Loucy (cell line): ENCODE measurements around the gene KIR3DL3.

ENCODE experiments used
- EZH2phosphoT487 ChIP-seq: fragments of 200-600 bp; IDR thresholded peaks from 2 replicates; pipeline ENCODE4 v1.6.1; 2018; ENCODE audit warnings: antibody characterized with exemption, mild to moderate bottlenecking, moderate library complexity, borderline replicate concordance
- TF ChIP-seq, protein P1 (sequence below): fragments of 200-600 bp; sonication (generic); conservative IDR thresholded peaks from 2 replicates; pipeline ENCODE4 v1.5.1; 2014; ENCODE audit warnings: mild to moderate bottlenecking, antibody characterized with exemption, low read length

DNA sequence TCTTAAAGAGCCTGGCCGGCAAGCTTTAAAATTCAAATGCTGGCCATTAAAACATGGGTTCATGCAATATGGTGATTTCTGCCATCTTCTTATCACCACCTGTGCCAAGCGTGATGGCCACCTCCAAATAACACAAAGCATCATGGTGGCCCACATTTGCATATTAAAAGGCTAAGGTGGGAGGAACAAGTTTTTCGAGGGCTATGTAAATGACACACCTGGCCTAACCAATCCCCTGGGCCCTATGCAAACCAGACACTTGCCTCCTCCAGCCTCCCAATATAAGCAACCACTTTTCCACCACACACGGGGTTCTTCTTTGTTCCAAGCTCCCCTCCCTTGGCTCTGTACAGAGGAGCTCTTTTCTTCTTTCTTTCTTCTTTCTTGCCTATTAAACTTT lies 47.0 kb upstream of the KIR3DL3 start:
- TF ChIP-seq, protein P1, sequence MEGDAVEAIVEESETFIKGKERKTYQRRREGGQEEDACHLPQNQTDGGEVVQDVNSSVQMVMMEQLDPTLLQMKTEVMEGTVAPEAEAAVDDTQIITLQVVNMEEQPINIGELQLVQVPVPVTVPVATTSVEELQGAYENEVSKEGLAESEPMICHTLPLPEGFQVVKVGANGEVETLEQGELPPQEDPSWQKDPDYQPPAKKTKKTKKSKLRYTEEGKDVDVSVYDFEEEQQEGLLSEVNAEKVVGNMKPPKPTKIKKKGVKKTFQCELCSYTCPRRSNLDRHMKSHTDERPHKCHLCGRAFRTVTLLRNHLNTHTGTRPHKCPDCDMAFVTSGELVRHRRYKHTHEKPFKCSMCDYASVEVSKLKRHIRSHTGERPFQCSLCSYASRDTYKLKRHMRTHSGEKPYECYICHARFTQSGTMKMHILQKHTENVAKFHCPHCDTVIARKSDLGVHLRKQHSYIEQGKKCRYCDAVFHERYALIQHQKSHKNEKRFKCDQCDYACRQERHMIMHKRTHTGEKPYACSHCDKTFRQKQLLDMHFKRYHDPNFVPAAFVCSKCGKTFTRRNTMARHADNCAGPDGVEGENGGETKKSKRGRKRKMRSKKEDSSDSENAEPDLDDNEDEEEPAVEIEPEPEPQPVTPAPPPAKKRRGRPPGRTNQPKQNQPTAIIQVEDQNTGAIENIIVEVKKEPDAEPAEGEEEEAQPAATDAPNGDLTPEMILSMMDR = no peak
- no peak for TF ChIP-seq EZH2phosphoT487
